HG03066 (cell line): ENCODE results near the gene METTL24.

Experiments used
- ATAC-seq: cut with Tn5 transposase; IDR thresholded peaks from one replicate; pipeline ENCODE4 v1.9.1; 2021; ENCODE audit warnings: low read depth; ENCODE audit not compliant: unreplicated experiment

Gene METTL24

GRCh38 chr6:110216140-110216539 is 142.0 kb downstream of the METTL24 start:
- no peak for ATAC-seq

- ATAC-seq, result no peak
Measured at GRCh38 chr6:110214338-110214737, 143.8 kb downstream of the METTL24 start.

GRCh38 chr6:110211753-110212152 is 146.4 kb downstream of the METTL24 start:
- no peak for ATAC-seq

- ATAC-seq, result no peak
Measured at GRCh38 chr6:110207652-110208051, 150.5 kb downstream of the METTL24 start.

GRCh38 chr6:110201151-110201884 is 156.8 kb downstream of the METTL24 start:
- ATAC-seq, result no peak

- ATAC-seq, result no peak
Measured at GRCh38 chr6:110198561-110198960, 159.6 kb downstream of the METTL24 start.

GRCh38 chr6:110196874-110197273 is 161.3 kb downstream of the METTL24 start:
- no peak for ATAC-seq

- no peak for ATAC-seq
Measured at GRCh38 chr6:110195639-110196038, 162.5 kb downstream of the METTL24 start.
